Activated B cell treated with CpG ODN at 0.5 μM for 24 hours (primary cell): ENCODE results near the gene NOTCH2NLA. TPM values are rescaled to one million over a fixed set of nuclear protein-coding genes. Genes with fewer than 3 reads are reported as not detected.
"Not testable (repeated sequence)": the region's sequence is repeated elsewhere in the genome, so short reads cannot be mapped to it uniquely, and the experiment has no call there.

Experiments used
- ATAC-seq: fragments of 200-7000 bp; cut with Tn5 transposase; one replicate; pipeline ENCODE4 v1.10.0; 2021; ENCODE audit warnings: low read depth, mild to moderate bottlenecking, moderate library complexity
- CTCF ChIA-PET: fragments of 350-600 bp; sonication (Branson Sonifier 250); formaldehyde crosslinking; loops from one replicate; lab custom pipeline; 2021; ENCODE audit warnings: antibody characterized with exemption; lab: Charles Lee
- POLR2A ChIA-PET: fragments of 350-600 bp; sonication (Branson Sonifier 250); formaldehyde crosslinking; loops from one replicate; lab custom pipeline; 2021; ENCODE audit warnings: antibody characterized with exemption; lab: Charles Lee
- DNase-seq: peaks from one replicate; pipeline ENCODE4 v3.0.0; 2022
- H3K27ac Mint-ChIP-seq: one replicate; pipeline ENCODE4 v1.8.0; 2020; ENCODE audit warnings: mixed read lengths
- H3K27me3 Mint-ChIP-seq: one replicate; pipeline ENCODE4 v1.8.0; 2021; ENCODE audit warnings: mixed read lengths
- H3K36me3 Mint-ChIP-seq: one replicate; pipeline ENCODE4 v1.8.0; 2021; ENCODE audit warnings: low read depth, mixed read lengths
- H3K4me1 Mint-ChIP-seq: one replicate; pipeline ENCODE4 v1.8.0; 2021; ENCODE audit warnings: mixed read lengths
- H3K4me3 Mint-ChIP-seq: one replicate; pipeline ENCODE4 v1.8.0; 2020; ENCODE audit warnings: mild to moderate bottlenecking, mixed read lengths
- H3K9me3 Mint-ChIP-seq: one replicate; pipeline ENCODE4 v1.8.0; 2020; ENCODE audit warnings: mixed read lengths
- intact Hi-C: fragments of 100-400 bp; cut with micrococcal nuclease; formaldehyde crosslinking; loops from one replicate; pipeline ENCODE4 v1.15.1; 2024
- total RNA-seq: library from RNA; stranded (reverse); gene quantifications from 2 replicates; pipeline ENCODE4 v1.2.3, GENCODE V29; 2022

NOTCH2NLA gene
- total RNA-seq, 1 donor from 2014 or later: 91.3 TPM

DNA sequence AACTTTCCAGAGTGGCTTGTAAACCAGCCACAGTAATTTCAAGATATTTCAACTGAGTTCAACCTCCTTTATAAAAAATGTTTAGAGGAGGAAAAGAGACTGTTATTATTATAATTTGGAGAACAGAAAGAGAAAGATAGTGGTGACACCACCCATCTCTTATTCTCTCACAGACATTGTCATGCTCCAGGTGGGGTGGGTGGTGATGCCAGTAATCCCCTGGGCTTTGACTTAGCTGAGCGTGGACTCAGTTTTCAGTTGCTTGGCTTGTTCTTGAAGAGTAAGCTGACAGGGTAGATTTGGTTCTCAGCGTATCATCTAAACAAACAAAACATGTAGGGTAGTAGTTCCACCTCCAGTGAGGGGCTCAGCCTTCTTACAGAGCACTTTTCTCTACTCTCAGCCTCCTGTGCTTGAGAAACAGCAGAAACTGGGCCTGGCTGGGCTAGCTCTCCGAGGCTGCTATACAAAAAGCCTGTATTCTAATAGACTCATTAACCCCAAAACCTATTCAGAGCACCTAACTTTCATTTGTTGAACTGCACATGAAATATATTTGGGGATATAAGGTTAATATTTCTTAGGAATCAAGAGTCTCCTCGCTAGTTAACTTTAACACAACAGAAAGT lies 25.9 kb upstream of the NOTCH2NLA start:
- intact Hi-C loops, H3K4me1 Mint-ChIP-seq, H3K27me3 Mint-ChIP-seq, H3K27ac Mint-ChIP-seq, POLR2A ChIA-PET, H3K36me3 Mint-ChIP-seq, H3K4me3 Mint-ChIP-seq, CTCF ChIA-PET, H3K9me3 Mint-ChIP-seq: not testable (repeated sequence)
- peak; percentile 14 for DNase-seq
- peak; percentile 99 for ATAC-seq

GRCh38 chr1:146253249-146253855 lies 24.5 kb upstream of the NOTCH2NLA start:
- peak overlapping the region; percentile 41 for H3K27ac Mint-ChIP-seq
- POLR2A ChIA-PET, H3K9me3 Mint-ChIP-seq, DNase-seq, H3K27me3 Mint-ChIP-seq, H3K4me1 Mint-ChIP-seq, H3K4me3 Mint-ChIP-seq, CTCF ChIA-PET, intact Hi-C loops, H3K36me3 Mint-ChIP-seq: not testable (repeated sequence)
- peak; percentile 20 for ATAC-seq

- POLR2A ChIA-PET, H3K27me3 Mint-ChIP-seq, DNase-seq, CTCF ChIA-PET, H3K36me3 Mint-ChIP-seq, ATAC-seq, H3K9me3 Mint-ChIP-seq, H3K4me3 Mint-ChIP-seq, intact Hi-C loops, H3K4me1 Mint-ChIP-seq, H3K27ac Mint-ChIP-seq: not testable (repeated sequence)
Measured at GRCh38 chr1:146251523-146251922, 22.7 kb upstream of the NOTCH2NLA start.

DNA sequence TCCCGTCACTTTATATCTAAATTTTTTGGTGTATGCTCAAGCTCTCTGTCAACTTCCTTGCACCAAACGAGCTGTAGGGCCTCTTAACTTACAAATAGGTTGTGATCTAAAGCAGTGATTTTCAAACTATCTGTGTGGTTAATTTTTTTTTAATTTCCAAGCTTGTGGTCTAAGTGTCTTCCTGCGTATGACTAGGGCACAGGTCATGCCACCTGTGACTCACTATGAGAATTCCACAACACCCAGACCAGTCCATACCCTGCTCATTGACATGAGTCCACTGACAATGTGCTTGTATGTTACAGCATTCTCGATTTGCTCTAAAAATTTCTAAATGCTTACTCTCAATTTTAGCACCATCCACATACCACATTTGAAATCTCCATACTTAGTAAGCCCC lies 19.8 kb upstream of the NOTCH2NLA start:
- POLR2A ChIA-PET, H3K36me3 Mint-ChIP-seq, intact Hi-C loops, DNase-seq, CTCF ChIA-PET, H3K27ac Mint-ChIP-seq, H3K4me3 Mint-ChIP-seq, H3K9me3 Mint-ChIP-seq, H3K27me3 Mint-ChIP-seq, H3K4me1 Mint-ChIP-seq: not testable (repeated sequence)
- ATAC-seq: peak; percentile 93

DNA sequence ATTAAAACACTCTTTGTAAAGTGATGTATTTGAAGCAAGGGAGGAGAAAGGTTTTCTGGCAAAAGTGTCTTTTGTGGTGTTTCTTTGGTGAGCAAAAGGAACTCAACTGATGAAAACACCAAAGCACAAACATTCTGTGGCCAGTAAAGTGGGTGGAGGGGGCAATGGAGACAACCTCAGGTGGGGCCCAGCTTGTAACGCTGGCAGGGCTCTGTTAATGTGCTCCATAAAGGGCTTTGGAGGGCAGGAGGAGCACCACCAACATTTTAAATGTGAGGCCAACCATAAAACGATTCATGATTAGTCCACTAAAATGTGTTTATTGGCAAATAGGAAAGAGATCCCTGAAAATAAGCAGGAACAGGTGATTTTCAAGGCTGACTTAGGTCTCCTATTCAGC lies 7.8 kb upstream of the NOTCH2NLA start:
- H3K4me3 Mint-ChIP-seq, ATAC-seq, CTCF ChIA-PET, POLR2A ChIA-PET, H3K27ac Mint-ChIP-seq, H3K9me3 Mint-ChIP-seq, DNase-seq, H3K27me3 Mint-ChIP-seq, H3K4me1 Mint-ChIP-seq, H3K36me3 Mint-ChIP-seq, intact Hi-C loops: not testable (repeated sequence)

DNA sequence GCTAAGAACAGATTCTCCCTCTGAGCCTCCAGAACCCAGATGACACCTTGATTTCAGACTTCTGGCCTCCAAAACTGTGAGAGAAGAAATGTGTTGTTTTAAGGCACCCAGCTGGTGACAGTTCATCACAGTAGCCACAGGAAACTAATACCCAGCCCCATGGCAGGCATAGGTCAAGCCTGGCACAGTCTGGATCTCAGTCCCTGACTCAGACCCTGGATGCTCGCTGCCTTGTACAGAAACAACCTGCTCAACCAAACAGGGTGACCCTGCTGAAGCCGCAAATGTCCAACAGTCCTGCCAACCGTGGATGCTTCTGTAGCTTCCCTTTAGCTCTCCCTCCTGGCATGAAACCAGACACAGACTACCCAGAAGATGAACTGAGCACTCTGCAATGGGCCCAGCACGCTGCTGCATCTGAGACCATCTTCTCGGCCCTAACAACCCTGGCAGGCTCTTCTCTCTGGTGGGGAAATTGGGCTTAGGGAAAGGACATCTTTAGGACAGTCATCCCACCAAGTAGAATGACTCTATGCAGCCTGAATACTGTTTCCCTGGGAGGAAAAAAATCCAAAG lies 7.3 kb upstream of the NOTCH2NLA start:
- DNase-seq, H3K36me3 Mint-ChIP-seq, H3K27me3 Mint-ChIP-seq, H3K9me3 Mint-ChIP-seq, ATAC-seq, H3K4me3 Mint-ChIP-seq, intact Hi-C loops, POLR2A ChIA-PET, CTCF ChIA-PET, H3K4me1 Mint-ChIP-seq, H3K27ac Mint-ChIP-seq: not testable (repeated sequence)

- H3K4me1 Mint-ChIP-seq, H3K36me3 Mint-ChIP-seq, POLR2A ChIA-PET, H3K9me3 Mint-ChIP-seq, intact Hi-C loops, CTCF ChIA-PET, H3K27me3 Mint-ChIP-seq: not testable (repeated sequence)
- Mint-ChIP-seq H3K4me3 (peak overlapping the region; percentile 86), H3K27ac (peak overlapping the region; percentile 46)
- DNase-seq (peak; percentile 59), ATAC-seq (peak; percentile 50)
Measured at GRCh38 chr1:146228144-146228682, 608 bp downstream of the NOTCH2NLA start.

- H3K9me3 Mint-ChIP-seq, POLR2A ChIA-PET, H3K4me3 Mint-ChIP-seq, H3K27ac Mint-ChIP-seq, CTCF ChIA-PET, intact Hi-C loops, ATAC-seq, H3K27me3 Mint-ChIP-seq, H3K4me1 Mint-ChIP-seq, H3K36me3 Mint-ChIP-seq: not testable (repeated sequence)
- peak; percentile 15 for DNase-seq
Measured at GRCh38 chr1:146174531-146174930, 54.3 kb downstream of the NOTCH2NLA start.

DNA sequence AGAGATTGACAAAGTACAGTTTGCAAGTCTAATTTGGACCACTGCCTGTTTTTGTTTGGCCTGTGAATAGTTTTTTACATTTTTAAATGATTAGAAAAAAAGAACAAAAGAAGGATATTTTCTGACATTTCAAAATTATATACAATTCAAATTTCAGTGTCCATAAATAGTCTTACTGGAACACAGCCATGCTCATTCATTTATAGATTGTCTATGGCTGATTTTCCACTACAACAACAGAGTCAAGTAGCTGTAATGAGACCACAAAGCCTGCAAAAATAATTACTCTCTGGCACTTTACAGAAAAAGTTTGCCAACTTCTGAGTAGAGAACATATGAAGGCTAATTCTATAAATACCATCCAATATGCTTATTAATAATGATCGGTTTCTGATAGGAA lies 61.1 kb downstream of the NOTCH2NLA start:
- POLR2A ChIA-PET, ATAC-seq, H3K27ac Mint-ChIP-seq, H3K36me3 Mint-ChIP-seq, DNase-seq, H3K9me3 Mint-ChIP-seq, intact Hi-C loops, H3K27me3 Mint-ChIP-seq, H3K4me3 Mint-ChIP-seq, H3K4me1 Mint-ChIP-seq, CTCF ChIA-PET: not testable (repeated sequence)

DNA sequence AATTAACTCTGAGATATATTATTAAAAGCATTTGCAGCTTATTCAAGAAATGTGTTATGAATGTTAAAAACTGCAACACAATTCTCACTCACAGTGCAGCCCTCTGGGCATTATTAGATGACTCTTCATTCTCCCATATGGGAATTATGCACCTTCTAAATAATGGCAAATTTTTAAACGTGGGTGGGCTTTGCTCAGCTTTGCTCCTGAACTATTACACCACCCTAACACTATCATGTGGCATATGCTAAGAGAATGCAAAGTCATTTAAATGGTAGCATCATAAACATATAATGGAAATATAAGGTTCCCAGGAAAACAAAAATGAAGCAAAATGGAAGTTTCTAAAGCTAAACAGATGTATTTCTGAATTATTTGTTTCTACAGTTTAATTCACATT lies 61.5 kb downstream of the NOTCH2NLA start:
- CTCF ChIA-PET, DNase-seq, H3K4me3 Mint-ChIP-seq, H3K36me3 Mint-ChIP-seq, H3K9me3 Mint-ChIP-seq, H3K27me3 Mint-ChIP-seq, H3K4me1 Mint-ChIP-seq, POLR2A ChIA-PET, intact Hi-C loops, ATAC-seq, H3K27ac Mint-ChIP-seq: not testable (repeated sequence)

DNA sequence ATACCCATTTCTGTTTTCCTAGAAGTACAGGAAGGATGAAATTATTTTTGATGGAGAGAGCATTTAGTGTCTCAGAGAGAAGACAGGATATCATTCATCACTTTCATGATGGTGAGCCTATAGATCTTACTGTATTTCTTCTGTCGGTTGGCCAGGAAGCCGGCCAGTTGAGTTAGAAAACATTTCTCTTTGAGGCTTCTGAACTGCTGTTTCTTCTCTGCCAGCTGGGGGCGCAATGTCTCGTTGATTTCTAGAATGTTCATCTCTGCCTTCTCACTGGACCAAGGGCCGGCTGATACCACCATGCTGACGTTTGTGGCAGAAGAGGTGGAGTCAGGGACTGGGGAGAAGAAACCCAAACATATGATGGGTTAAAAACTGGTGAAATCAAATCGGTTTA lies 84.4 kb downstream of the NOTCH2NLA start, which contains the start of gene NBPF10:
NBPF10 (minus strand) TSS at position 340 of the 400 bp plus-strand sequence; CDS start at position 305, 35 bp downstream.
- H3K36me3 Mint-ChIP-seq, H3K4me1 Mint-ChIP-seq, CTCF ChIA-PET, H3K27me3 Mint-ChIP-seq, ATAC-seq, H3K4me3 Mint-ChIP-seq, H3K9me3 Mint-ChIP-seq, POLR2A ChIA-PET, DNase-seq, H3K27ac Mint-ChIP-seq, intact Hi-C loops: not testable (repeated sequence)
